Lower lobe of right lung (tissue), 2 donors: ENCODE results near the gene SMC1A. TPM values are rescaled to one million over a fixed set of nuclear protein-coding genes. Genes with fewer than 3 reads are reported as not detected.

Experiments
- ATAC-seq, 2 donors: fragments of 200-7000 bp; cut with Tn5 transposase; one replicate each; pipeline ENCODE4 v1.9.1; 2020 to 2022; ENCODE audit warnings: mild to moderate bottlenecking in 2 of 2, moderate library complexity in 2 of 2
- DNase-seq: peaks from one replicate; pipeline ENCODE4 v3.0.0-alpha.2; 2020
- H3K27ac ChIP-seq: fragments of 200-600 bp; one replicate; pipeline ENCODE4 v1.8.0; 2022
- H3K27me3 ChIP-seq: fragments of 200-600 bp; one replicate; pipeline ENCODE4 v1.8.0; 2022; ENCODE audit warnings: low read depth
- H3K36me3 ChIP-seq: fragments of 200-600 bp; one replicate; pipeline ENCODE4 v1.8.0; 2022; ENCODE audit warnings: mild to moderate bottlenecking
- H3K4me1 ChIP-seq: fragments of 200-600 bp; one replicate; pipeline ENCODE4 v1.8.0; 2022
- H3K4me3 ChIP-seq: fragments of 200-600 bp; one replicate; pipeline ENCODE4 v1.8.0; 2022; ENCODE audit warnings: mild to moderate bottlenecking
- H3K9me3 ChIP-seq: fragments of 200-600 bp; one replicate; pipeline ENCODE4 v1.8.0; 2022
- CTCF ChIP-seq: fragments of 200-600 bp; IDR thresholded peaks from one replicate; pipeline ENCODE4 v1.8.0; 2022; ENCODE audit warnings: antibody characterized with exemption, mild to moderate bottlenecking
- intact Hi-C: fragments of 100-400 bp; cut with DNase I; formaldehyde crosslinking; loops from one replicate; pipeline ENCODE4 v1.11.0; 2022
- total RNA-seq: library from RNA; stranded (reverse); fragmentation: NEBNext Ultra II Directional; extraction: Animal tissue kit (Norgen Biotek cat#: 25700); gene quantifications from one replicate; pipeline ENCODE4 v1.2.1, GENCODE V29; 2021
- donor health status: DM: no; HTN: yes; CAD: no; lungs with severe emphysema.

SMC1A gene
- total RNA-seq, 1 donor from 2014 or later: 52.0 TPM

DNA sequence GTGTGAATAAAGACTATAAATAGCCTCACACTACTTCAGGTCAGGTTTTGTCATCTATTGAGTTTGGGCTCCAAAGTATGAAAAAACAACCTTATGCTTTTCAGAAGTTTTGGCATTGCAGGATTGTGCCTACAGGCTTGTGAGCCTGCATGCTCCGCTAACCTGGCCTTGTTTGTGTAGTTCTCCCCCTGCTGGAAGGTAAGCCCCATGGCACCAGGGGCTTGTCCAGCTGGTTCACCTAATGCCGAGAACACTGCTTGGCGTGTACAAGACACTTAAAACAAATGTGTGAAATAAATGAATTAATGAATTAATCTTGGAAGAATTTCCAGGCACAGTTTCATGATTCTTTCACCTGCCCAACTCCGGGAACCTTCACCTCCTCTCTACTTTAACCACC, 13.5 kb upstream of the SMC1A start:
- Histone ChIP-seq H3K9me3 (no peaks in the 10 kb centered on the region), H3K36me3 (peaks cover 14% of the 10 kb centered on the region), H3K27me3 (no peaks in the 10 kb centered on the region), H3K4me1 (peaks cover 22% of the 10 kb centered on the region), H3K4me3 (no peak overlapping the region), H3K27ac (no peak overlapping the region)
- DNase-seq: peak; percentile 53
- intact Hi-C loops: no loop called here
- TF ChIP-seq CTCF: peak; percentile 75
- peak; percentile 69 to 77 for ATAC-seq

GRCh38 chrX:53433651-53434639, 11.5 kb upstream of the SMC1A start, which contains the start of gene HSD17B10:
HSD17B10 (minus strand) TSS chrX:53434370; CDS start chrX:53434345, 25 bp downstream.
- no peak for TF ChIP-seq CTCF
- intact Hi-C loops: no loop called here
- Histone ChIP-seq H3K27ac (peak within 1 kb of the TSS; percentile 73), H3K4me1 (peaks cover 14% of the 10 kb centered on the region), H3K27me3 (no peaks in the 10 kb centered on the region), H3K9me3 (no peaks in the 10 kb centered on the region), H3K4me3 (peak within 1 kb of the TSS; percentile 65), H3K36me3 (peaks cover 24% of the 10 kb centered on the region)
- DNase-seq: peak; percentile 95
- peak; percentile 99 for ATAC-seq

DNA sequence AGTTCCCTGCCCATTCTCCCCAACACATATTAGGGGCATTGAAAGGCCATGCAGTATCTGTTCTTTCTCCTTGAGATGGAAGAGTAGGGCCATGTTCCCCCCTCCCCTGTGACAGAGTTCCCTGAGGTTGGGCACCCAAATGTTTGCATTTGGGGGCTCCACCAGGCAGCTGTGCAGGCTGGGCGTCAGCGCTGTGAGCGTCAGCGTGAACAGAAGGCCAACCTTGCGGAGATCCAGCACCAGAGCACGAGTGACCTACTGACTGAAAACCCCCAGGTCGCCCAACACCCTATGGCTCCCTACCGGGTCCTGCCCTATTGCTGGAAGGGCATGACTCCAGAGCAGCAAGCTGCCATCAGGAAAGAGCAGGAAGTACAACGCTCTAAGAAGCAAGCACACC, 7.8 kb upstream of the SMC1A start:
- DNase-seq (no peak), ATAC-seq (no peak)
- H3K4me1 ChIP-seq: peaks cover 14% of the 10 kb centered on the region
- H3K9me3 ChIP-seq: no peaks in the 10 kb centered on the region
- no peak for TF ChIP-seq CTCF
- intact Hi-C loops: no loop called here
- no peak overlapping the region for H3K27ac ChIP-seq
- H3K4me3 ChIP-seq: no peak overlapping the region
- no peaks in the 10 kb centered on the region for H3K27me3 ChIP-seq
- H3K36me3 ChIP-seq: peaks cover 24% of the 10 kb centered on the region

- intact Hi-C loops: no loop called here
- Histone ChIP-seq H3K27me3 (no peaks in the 10 kb centered on the region), H3K4me3 (no peak overlapping the region), H3K27ac (no peak overlapping the region), H3K9me3 (no peaks in the 10 kb centered on the region), H3K4me1 (peaks cover 11% of the 10 kb centered on the region), H3K36me3 (peaks cover 24% of the 10 kb centered on the region)
- ATAC-seq: no peak
- DNase-seq: no peak
- no peak for TF ChIP-seq CTCF
These were observed 7.3 kb upstream of the SMC1A start for GRCh38 chrX:53429755-53430154.

DNA sequence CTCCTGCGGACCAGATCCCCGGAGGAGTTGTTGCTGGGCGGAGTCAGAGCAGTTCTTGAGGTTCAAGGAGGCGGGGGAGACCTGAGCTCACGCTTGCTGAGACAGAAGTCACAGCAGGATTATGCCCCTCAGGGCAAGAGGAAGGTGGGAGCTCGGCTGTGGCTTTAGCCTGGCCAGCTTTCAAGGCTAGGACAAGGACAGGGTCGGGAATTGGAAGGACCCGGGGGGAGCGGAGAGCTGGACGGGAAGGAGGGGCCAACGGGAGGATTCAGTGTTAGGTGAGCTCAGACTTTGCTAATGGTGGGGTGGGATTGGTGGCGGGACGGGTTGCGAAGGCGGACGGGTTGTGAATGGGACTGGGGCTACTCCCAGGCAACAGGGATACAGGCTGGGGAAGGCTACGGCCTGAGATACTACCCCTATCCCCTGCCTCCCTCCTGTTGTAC, 430 bp upstream of the SMC1A start, which contains the start of gene RIBC1:
Gene RIBC1, plus strand, starts transcription at position 13 of the 446 bp plus-strand sequence. CDS start 3,404 bp downstream, outside the sequence.
- DNase-seq: no peak
- Histone ChIP-seq H3K27ac (peak within 1 kb of the TSS; percentile 93), H3K4me3 (peak within 1 kb of the TSS; percentile 68), H3K36me3 (no peaks in the 10 kb centered on the region), H3K4me1 (peaks cover 8% of the 10 kb centered on the region), H3K27me3 (no peaks in the 10 kb centered on the region), H3K9me3 (no peaks in the 10 kb centered on the region)
- intact Hi-C loops: no loop called here
- no peak for TF ChIP-seq CTCF
- ATAC-seq: peak; percentile 27 to 32
